GM19455 (cell line): ENCODE data around the gene ZNF879.

Source experiments
- ATAC-seq: cut with Tn5 transposase; IDR thresholded peaks from one replicate; pipeline ENCODE4 v1.9.1; 2021; ENCODE audit not compliant: unreplicated experiment

ZNF879 gene

GRCh38 chr5:179023528-179024189, at the start of gene ZNF879:
Gene ZNF879 (plus strand): TSS chr5:179023804. CDS start chr5:179025005, 1,201 bp downstream.
- no peak for ATAC-seq

GRCh38 chr5:178981381-178981780, 42.2 kb upstream of the ZNF879 start:
- ATAC-seq, result no peak

GRCh38 chr5:178982941-178983340, 40.7 kb upstream of the ZNF879 start:
- ATAC-seq, result no peak

- ATAC-seq, result no peak
Observed at GRCh38 chr5:178983728-178984127, 39.9 kb upstream of the ZNF879 start.

DNA sequence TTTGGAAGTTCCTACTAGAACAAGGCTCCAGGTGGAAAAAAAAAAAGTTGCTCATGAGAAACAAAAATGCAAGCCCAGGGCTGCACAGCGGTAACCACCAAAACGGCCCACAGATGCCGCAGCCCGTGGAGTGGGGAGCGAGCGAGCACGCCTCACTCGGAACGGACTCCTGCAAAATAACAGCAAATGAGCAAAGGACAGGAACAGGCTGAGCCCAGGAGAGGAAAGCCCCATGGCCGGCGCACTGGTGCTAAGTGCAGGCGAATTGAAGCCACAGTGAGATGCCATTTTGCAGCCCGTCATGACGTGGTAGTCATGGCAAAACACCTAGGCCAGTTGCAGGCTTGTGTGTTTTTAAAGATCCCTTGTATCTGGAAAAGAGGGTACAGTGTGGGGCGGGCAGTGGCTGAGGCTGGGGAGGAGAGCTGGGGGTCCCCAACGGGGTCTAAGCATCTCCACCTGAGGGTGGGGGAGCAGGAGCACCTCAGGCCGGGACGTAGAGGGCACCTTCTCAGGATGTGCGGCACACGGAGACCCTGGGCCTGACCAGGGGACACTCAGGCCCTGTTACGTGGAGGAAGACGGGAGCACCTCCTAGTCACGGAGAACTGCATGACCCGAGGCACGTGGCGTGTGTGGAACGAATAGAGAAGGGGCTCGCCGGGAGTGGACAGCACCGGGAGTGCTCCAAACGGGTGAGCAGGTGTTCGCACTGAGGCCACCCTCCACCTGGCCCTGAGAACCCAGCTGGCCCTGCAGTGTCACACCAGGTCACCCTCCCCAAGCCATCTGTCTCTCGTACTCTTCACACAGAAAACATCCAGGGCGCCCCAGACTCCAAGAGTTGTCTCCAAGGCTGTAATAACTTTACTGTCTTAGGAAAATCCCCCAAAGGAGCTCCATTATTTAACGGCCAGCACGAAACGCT, 39.2 kb upstream of the ZNF879 start:
- no peak for ATAC-seq

- ATAC-seq, result no peak
Observed at GRCh38 chr5:178986326-178986960, 37.2 kb upstream of the ZNF879 start.

- ATAC-seq, result no peak
Observed at GRCh38 chr5:178988436-178989220, 35.0 kb upstream of the ZNF879 start.

DNA sequence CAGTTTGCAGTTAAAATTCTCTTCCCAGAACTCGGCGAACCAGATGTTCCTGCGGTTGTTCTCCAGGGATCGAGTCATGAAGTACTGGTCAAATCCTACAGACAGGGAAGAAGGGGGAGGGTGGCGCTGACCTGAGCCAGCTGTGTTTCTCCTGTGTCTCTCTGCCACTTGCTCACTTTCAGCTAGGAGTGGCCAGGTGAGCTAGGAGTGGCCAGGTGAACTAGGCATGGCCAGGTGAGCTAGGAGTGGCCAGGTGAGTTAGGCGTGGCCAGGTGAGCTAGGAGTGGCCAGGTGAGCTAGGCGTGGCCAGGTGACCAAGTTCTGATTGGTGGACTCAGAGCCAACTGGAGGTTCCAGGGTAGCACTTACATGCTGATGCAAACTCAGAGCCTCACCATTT, 34.3 kb upstream of the ZNF879 start:
- ATAC-seq, result no peak

GRCh38 chr5:178990491-178990890, 33.1 kb upstream of the ZNF879 start:
- ATAC-seq, result no peak

GRCh38 chr5:178991190-178992145, 32.1 kb upstream of the ZNF879 start:
- no peak for ATAC-seq

DNA sequence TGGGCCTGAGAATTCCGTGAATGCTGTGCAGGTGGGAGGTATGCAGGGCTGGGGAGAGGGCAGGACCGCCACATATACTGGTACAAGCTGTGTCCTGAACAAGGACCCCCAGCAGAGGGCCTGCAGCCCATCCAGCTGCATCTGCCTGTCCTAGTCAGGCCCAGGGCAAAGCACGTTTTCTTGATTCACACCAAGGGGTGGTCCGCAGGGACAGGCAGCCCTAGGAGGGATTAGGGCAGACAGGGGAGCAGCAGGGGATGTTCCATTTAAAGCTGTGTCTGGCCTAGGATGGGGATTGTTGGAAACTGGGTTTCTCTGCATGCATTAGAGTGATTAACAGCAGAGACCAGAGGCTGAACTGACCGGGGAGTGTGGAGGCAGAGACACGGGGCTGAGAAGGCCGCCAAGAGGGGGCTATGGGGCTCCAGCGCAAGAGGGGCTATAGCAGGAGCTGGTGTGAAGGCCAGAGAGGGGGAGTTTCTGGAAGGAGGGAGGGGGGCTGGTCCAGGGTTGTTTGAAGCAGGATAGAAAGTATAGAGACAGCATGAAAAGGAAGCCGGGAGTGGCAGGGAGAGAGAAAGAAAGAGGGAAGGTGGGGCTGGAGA, 31.2 kb upstream of the ZNF879 start:
- no peak for ATAC-seq

GRCh38 chr5:178993236-178993765, 30.3 kb upstream of the ZNF879 start:
- no peak for ATAC-seq

GRCh38 chr5:178993955-178994579, 29.5 kb upstream of the ZNF879 start:
- ATAC-seq, result no peak

DNA sequence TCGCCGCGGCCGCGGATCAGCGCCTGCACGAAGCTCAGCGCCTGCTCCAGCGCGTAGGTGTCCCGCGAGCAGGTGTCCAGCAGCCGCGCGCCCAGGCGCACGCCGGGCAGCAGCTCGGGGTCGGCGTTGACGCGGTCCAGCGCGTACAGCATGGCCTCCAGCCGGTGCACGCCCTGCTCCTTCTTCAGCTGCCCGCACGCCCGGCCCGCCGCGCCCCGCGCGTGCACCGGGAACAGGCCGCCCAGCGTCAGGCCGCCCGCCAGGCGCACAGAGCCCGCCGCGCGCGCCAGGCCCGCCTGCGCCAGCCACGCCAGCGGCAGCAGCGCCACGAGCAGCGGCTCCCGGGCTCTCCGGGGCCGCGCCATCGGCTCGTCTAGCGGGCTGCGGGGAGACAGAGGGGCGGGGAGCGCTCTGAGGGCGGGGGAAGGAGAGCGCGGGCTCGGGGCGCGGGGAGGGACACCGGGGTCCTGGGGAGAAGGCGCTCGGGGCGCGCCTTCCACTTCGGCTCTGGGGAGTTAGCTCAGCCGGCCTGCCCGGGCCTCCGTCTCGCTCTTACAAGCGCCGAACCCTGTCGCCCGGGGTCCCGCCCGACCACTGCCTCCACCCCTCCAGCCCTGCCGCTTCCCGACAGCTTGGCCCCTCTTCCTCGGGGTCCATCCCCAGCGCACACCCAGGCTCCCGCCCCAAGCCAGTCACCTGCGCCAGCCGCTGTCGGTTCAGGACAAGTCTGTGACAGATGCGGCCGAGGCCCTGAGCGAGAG, 28.8 kb upstream of the ZNF879 start, which contains the start of gene GRM6:
Gene GRM6, minus strand, starts transcription at position 741 of the 761 bp plus-strand sequence. Its CDS starts 376 bp downstream, at position 365.
- no peak for ATAC-seq

- no peak for ATAC-seq
Observed at GRCh38 chr5:178995341-178995690, 28.3 kb upstream of the ZNF879 start.

- no peak for ATAC-seq
Observed at GRCh38 chr5:178996156-178996555, 27.4 kb upstream of the ZNF879 start.

DNA sequence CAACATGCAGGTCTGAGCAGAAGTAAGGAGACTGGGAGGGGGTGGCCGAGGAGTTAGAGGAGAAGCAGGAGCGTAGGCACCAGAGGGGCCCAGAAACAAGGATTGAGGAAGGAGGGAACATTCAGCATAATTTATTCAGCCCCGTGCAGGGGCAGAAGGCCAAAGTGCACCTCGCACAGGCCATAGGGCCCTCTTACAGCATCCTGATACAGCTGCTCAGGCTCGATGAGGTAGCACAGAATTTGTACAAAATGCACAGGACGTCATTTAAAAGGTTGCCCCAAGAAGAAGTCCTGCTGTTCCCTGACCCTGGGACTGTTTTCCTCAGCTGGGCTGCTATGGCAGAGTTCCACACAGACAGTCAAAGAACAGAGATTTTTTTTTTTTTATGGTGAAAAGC, 26.4 kb upstream of the ZNF879 start:
- ATAC-seq, result no peak

- ATAC-seq, result no peak
Observed at GRCh38 chr5:178998441-178998840, 25.2 kb upstream of the ZNF879 start.
